HepG2 (cell line): Measurements from ENCODE around the gene NDRG2. TPM values are rescaled to one million over a fixed set of nuclear protein-coding genes. Genes with fewer than 3 reads are reported as not detected.

Experiments
- ATAC-seq: fragments of 200-7000 bp; cut with Tn5 transposase; 3 replicates; pipeline ENCODE4 v1.9.1; 2020; ENCODE audit warnings: mild to moderate bottlenecking, moderate library complexity
- BruUV-seq: library from RNA; stranded (reverse); fragments of 400-500 nt; replicated peaks from 2 replicates; lab custom pipeline; 2021; lab: Mats Ljungman, UMichigan
- CTCF ChIA-PET: fragments of 300-600 bp; formaldehyde crosslinking; extraction: SDS; loops from one replicate; lab custom pipeline; 2021; ENCODE audit warnings: low total read pairs, inconsistent platforms, low intra/inter-chr PET ratio; lab: Yijun Ruan, JAX
- POLR2A ChIA-PET: fragments of 350-600 bp; sonication (Branson Sonifier 250); formaldehyde crosslinking; loops from one replicate; lab custom pipeline; 2020; ENCODE audit warnings: antibody characterized with exemption, inconsistent platforms; lab: Yijun Ruan, JAX
- DNase-seq: peaks from one replicate; pipeline ENCODE4 v3.0.0-alpha.2; 2015; ENCODE audit warnings: low spot score
- FAIRE-seq: peaks from 3 replicates; lab custom pipeline; 2011; peaks lifted over from hg19 to GRCh38; lab: Jason Lieb, UNC
- H2AFZ ChIP-seq: one replicate; pipeline ENCODE4 v1.6.1; 2011; ENCODE audit warnings: low read length, inconsistent platforms
- H3K27ac ChIP-seq: fragments of 300-600 bp; 3 replicates; pipeline ENCODE4 v1.8.0; 2011; ENCODE audit warnings: mixed run types, mild to moderate bottlenecking, mixed read lengths, low read length, inconsistent platforms; ENCODE audit not compliant: insufficient read depth; ENCODE audit errors: extremely low read length
- H3K27me3 ChIP-seq, 2 experiments: fragments of 200-600 bp in 1 of 2; 2 replicates in 1 of 2; 3 replicates in 1 of 2; pipeline versions ENCODE4 v1.6.0 to v1.8.0; 2011; ENCODE audit warnings: low read length in 2 of 2, mild to moderate bottlenecking in 2 of 2, moderate library complexity in 2 of 2, inconsistent platforms in 1 of 2; ENCODE audit not compliant: insufficient read depth in 2 of 2, control insufficient read depth in 1 of 2
- H3K36me3 ChIP-seq, 2 experiments: fragments of 200-600 bp in 1 of 2; replicated peaks in 1 of 2; 2 replicates in 1 of 2; 3 replicates in 1 of 2; pipeline versions ENCODE4 v1.5.1 to v1.8.0; 2011; ENCODE audit warnings: low read length in 2 of 2, inconsistent platforms in 1 of 2; ENCODE audit not compliant: insufficient read depth in 2 of 2, control insufficient read depth in 1 of 2
- H3K4me1 ChIP-seq: 2 replicates; pipeline ENCODE4 v1.5.1; 2012; ENCODE audit warnings: low read length, inconsistent platforms; ENCODE audit not compliant: insufficient read depth
- H3K4me2 ChIP-seq: 2 replicates; pipeline ENCODE4 v1.6.0; 2011; ENCODE audit warnings: low read depth, low read length, inconsistent platforms
- H3K4me3 ChIP-seq, 3 experiments: fragments of 200-600 bp in 1 of 3; sonication (generic), shearing (Covaris generic) in 1 of 3; replicated peaks in 1 of 3; 2 replicates each; pipeline ENCODE4 v1.5.1; 2011 to 2016; ENCODE audit warnings: low read length in 3 of 3, inconsistent platforms in 2 of 3, low read depth in 2 of 3, mild to moderate bottlenecking in 2 of 3, control low read depth in 1 of 3, mixed read lengths in 1 of 3; ENCODE audit not compliant: insufficient read depth in 1 of 3
- H3K79me2 ChIP-seq: one replicate; pipeline ENCODE4 v1.6.1; 2011; ENCODE audit warnings: low read length, inconsistent platforms; ENCODE audit not compliant: insufficient read depth
- H3K9ac ChIP-seq: 2 replicates; pipeline ENCODE4 v1.6.0; 2011; ENCODE audit warnings: mild to moderate bottlenecking, low read depth, low read length, inconsistent platforms; ENCODE audit not compliant: insufficient read depth
- H3K9me3 ChIP-seq: 2 replicates; pipeline ENCODE4 v1.5.1; 2012; ENCODE audit warnings: mild to moderate bottlenecking, low read length
- H4K20me1 ChIP-seq: 2 replicates; pipeline ENCODE4 v1.6.0; 2011; ENCODE audit warnings: inconsistent platforms, mild to moderate bottlenecking, low read length, moderate library complexity; ENCODE audit not compliant: insufficient read depth
- ARID4A ChIP-seq: sonication (generic); formaldehyde crosslinking; IDR thresholded peaks from 2 replicates; pipeline ENCODE4 v1.5.0; 2020; ENCODE audit warnings: mild to moderate bottlenecking, missing genetic modification reagents, borderline replicate concordance
- DR1 ChIP-seq: sonication (generic); formaldehyde crosslinking; IDR thresholded peaks from 2 replicates; pipeline ENCODE4 v1.8.0; 2021; ENCODE audit warnings: mild to moderate bottlenecking, missing genetic modification reagents, inconsistent platforms
- FOXA3 ChIP-seq: IDR thresholded peaks from 2 replicates; pipeline ENCODE4 v1.6.1; 2016; ENCODE audit warnings: missing genetic modification reagents, missing compliant biosample characterization
- HOXA5 ChIP-seq: sonication (generic); formaldehyde crosslinking; IDR thresholded peaks from 2 replicates; pipeline ENCODE4 v1.4.0; 2020; ENCODE audit warnings: missing genetic modification reagents
- MAFG ChIP-seq: sonication (generic); formaldehyde crosslinking; IDR thresholded peaks from 2 replicates; pipeline ENCODE4 v1.5.1; 2020; ENCODE audit warnings: mild to moderate bottlenecking, missing genetic modification reagents
- MBNL3 ChIP-seq: fragments of 250-450 bp; sonication (Bioruptor Pico); conservative IDR thresholded peaks from 2 replicates; pipeline ENCODE4 v1.8.0; 2022; ENCODE audit warnings: mild to moderate bottlenecking, inconsistent platforms
- SMARCE1 ChIP-seq: fragments of 450-650 bp; IDR thresholded peaks from 2 replicates; pipeline ENCODE4 v1.6.1; 2017; ENCODE audit warnings: borderline replicate concordance
- SNAPC2 ChIP-seq: sonication (generic); formaldehyde crosslinking; IDR thresholded peaks from 2 replicates; pipeline ENCODE4 v1.8.1; 2022; ENCODE audit warnings: mild to moderate bottlenecking, missing genetic modification reagents
- ZBTB25 ChIP-seq: IDR thresholded peaks from 2 replicates; pipeline ENCODE4 v1.6.1; 2018; ENCODE audit warnings: missing genetic modification reagents
- ZNF101 ChIP-seq: sonication (generic); formaldehyde crosslinking; IDR thresholded peaks from 2 replicates; pipeline ENCODE4 v1.4.0; 2020; ENCODE audit warnings: mild to moderate bottlenecking, low read depth, missing genetic modification reagents, borderline replicate concordance
- ZNF3 ChIP-seq: IDR thresholded peaks from 2 replicates; pipeline ENCODE4 v1.7.0; 2017; ENCODE audit warnings: inconsistent platforms
- ZNF337 ChIP-seq: sonication (generic); formaldehyde crosslinking; IDR thresholded peaks from 2 replicates; pipeline ENCODE4 v1.5.1; 2020; ENCODE audit warnings: missing genetic modification reagents, low read depth, mild to moderate bottlenecking, borderline replicate concordance
- ZNF549 ChIP-seq: sonication (generic); formaldehyde crosslinking; IDR thresholded peaks from 2 replicates; pipeline ENCODE4 v1.5.0; 2020; ENCODE audit warnings: missing genetic modification reagents
- ZNF670 ChIP-seq: sonication (generic); formaldehyde crosslinking; IDR thresholded peaks from 2 replicates; pipeline ENCODE4 v1.8.0; 2022; ENCODE audit warnings: mild to moderate bottlenecking, missing genetic modification reagents, borderline replicate concordance
- WGBS: methylation state at CpG from one replicate; pipeline ENCODE4 v1.1.6; 2017; ENCODE audit warnings: low lambda C conversion rate; 5-methylcytosine and 5-hydroxymethylcytosine counted together
- in situ Hi-C: cut with HindIII; loops from 2 replicates; pipeline ENCODE4 v1.10.0; 2017; ENCODE audit warnings: low pct_unique_long_range_greater_than_20kb; ENCODE audit not compliant: extremely low pct_ligation_motif_present
- intact Hi-C: fragments of 100-400 bp; cut with micrococcal nuclease; formaldehyde crosslinking; loops from one replicate; pipeline ENCODE4 v1.10.0; 2022; ENCODE audit not compliant: unreplicated experiment
- polyA plus RNA-seq, 8 experiments: library from polyadenylated mRNA; depleted of rRNA in 3 of 8; stranded (reverse) in 7 of 8; unstranded in 1 of 8; fragments of >200 nt; fragmentation: Illumina TruSeq in 4 of 8; extraction: Trizol in 4 of 8; gene quantifications; 2 replicates each; pipeline versions ENCODE4 v1.2.1 to v1.2.3, GENCODE V29; 2011 to 2016; ENCODE audit warnings: low read depth in 4 of 8, missing spikeins in 1 of 8, mixed read lengths in 1 of 8; ENCODE audit not compliant: insufficient read depth in 1 of 8
- total RNA-seq, 5 experiments: library from RNA; depleted of rRNA; stranded (reverse); fragments of >200 nt; fragmentation: Illumina TruSeq; extraction: Trizol; gene quantifications; 2 replicates each; pipeline ENCODE4 v1.2.3, GENCODE V29; 2016; ENCODE audit warnings: low read depth in 1 of 5

NDRG2 gene
- total and polyA plus RNA-seq, 2 of the 13 experiments (the other 11 are each of a cell fraction or from before 2014, with no cell fraction given): 27.2 to 189 TPM

DNA sequence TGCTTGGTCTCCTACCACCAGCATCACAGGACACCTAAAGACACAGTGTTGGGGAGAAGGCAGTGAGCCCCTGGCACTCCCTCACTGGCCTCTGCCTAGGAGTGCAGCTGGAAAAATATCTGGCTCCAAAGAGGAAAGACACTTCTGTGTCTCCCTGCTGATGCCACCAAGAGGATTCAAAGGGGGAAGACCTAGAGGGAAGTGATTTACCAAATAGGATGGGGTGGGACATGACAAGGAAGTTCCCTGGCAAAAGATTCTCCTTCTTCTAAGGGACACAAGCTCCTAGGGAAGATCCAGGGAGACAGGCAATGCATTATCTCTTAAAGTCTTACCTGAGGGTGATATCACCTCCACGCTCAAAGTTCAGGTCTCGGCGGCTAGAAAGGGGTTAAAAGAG is 6.1 kb downstream of the NDRG2 start:
- no peak overlapping the region for H3K4me2 ChIP-seq
- no TSS peak for BruUV-seq
- H2AFZ ChIP-seq: no peak overlapping the region
- no peak overlapping the region for H3K9ac ChIP-seq
- WGBS: 99% methylated on average over 3 of the region's 3 CpGs
- TF ChIP-seq ZNF3 (no peak), SMARCE1 (no peak), DR1 (CRISPR knock-in tag) (no peak), HOXA5 (CRISPR knock-in tag) (no peak), MBNL3 (CRISPR knock-in tag) (no peak), ZNF670 (no peak), ZNF101 (CRISPR knock-in tag) (no peak), MAFG (no peak), ARID4A (CRISPR knock-in tag) (no peak), FOXA3 (CRISPR knock-in tag) (no peak), SNAPC2 (no peak), ZBTB25 (CRISPR knock-in tag) (no peak), ZNF337 (CRISPR knock-in tag) (no peak), ZNF549 (CRISPR knock-in tag) (no peak)
- DNase-seq (no peak), ATAC-seq (no peak), FAIRE-seq (no peak)
- no peaks in the 10 kb centered on the region for H4K20me1 ChIP-seq
- no peak overlapping the region for H3K4me3 ChIP-seq
- POLR2A ChIA-PET: interaction anchor here (1.2 to 8.0 kb wide), 2 partner anchors 21 to 53 kb away, joined by 3 to 112 read pairs; no protein-coding TSS in a partner anchor
- peaks cover 35 to 51% of the 10 kb centered on the region in 2 experiments for H3K36me3 ChIP-seq
- in situ Hi-C loops (loop anchor here (5.0 kb wide), 1 partner anchor 84 kb away; the partner anchor contains the start of gene TMEM253), intact Hi-C loops (no loop called here)
- CTCF ChIA-PET: interaction anchor here (1.2 kb wide), 1 partner anchor 21 kb away, joined by 5 read pairs; no protein-coding TSS in a partner anchor
- no peaks in the 10 kb centered on the region for H3K9me3 ChIP-seq
- H3K27ac ChIP-seq: no peak overlapping the region
- H3K4me1 ChIP-seq: peaks cover 38% of the 10 kb centered on the region
- peaks cover 7% of the 10 kb centered on the region for H3K79me2 ChIP-seq
- no peaks in the 10 kb centered on the region for H3K27me3 ChIP-seq
